Endothelial cell (in vitro differentiated cells): ENCODE results near the gene CYTH3. TPM values are rescaled to one million over a fixed set of nuclear protein-coding genes. Genes with fewer than 3 reads are reported as not detected.
A peak's percentile ranks its signal among the peaks of the same experiment; 100 is the strongest.
"Not testable (repeated sequence)": the region's sequence is repeated elsewhere in the genome, so short reads cannot be mapped to it uniquely, and the experiment has no call there.

ENCODE experiments used
- DNase-seq: peaks from one replicate; pipeline ENCODE4 v3.0.0; 2021; ENCODE audit warnings: low spot score
- H3K27ac Mint-ChIP-seq: one replicate; pipeline ENCODE4 v1.8.0; 2021; ENCODE audit warnings: mixed read lengths, inconsistent platforms; ENCODE audit not compliant: unreplicated experiment
- H3K27me3 Mint-ChIP-seq: one replicate; pipeline ENCODE4 v1.8.0; 2021; ENCODE audit warnings: mild to moderate bottlenecking, moderate library complexity, mixed read lengths, inconsistent platforms; ENCODE audit not compliant: unreplicated experiment
- H3K36me3 Mint-ChIP-seq: one replicate; pipeline ENCODE4 v1.8.0; 2021; ENCODE audit warnings: mild to moderate bottlenecking, low read depth, mixed read lengths, inconsistent platforms; ENCODE audit not compliant: unreplicated experiment
- H3K4me1 Mint-ChIP-seq: one replicate; pipeline ENCODE4 v1.8.0; 2021; ENCODE audit warnings: mild to moderate bottlenecking, mixed read lengths, inconsistent platforms; ENCODE audit not compliant: unreplicated experiment
- H3K4me3 Mint-ChIP-seq: one replicate; pipeline ENCODE4 v1.8.0; 2021; ENCODE audit warnings: mild to moderate bottlenecking, mixed read lengths, inconsistent platforms; ENCODE audit not compliant: unreplicated experiment
- H3K9me3 Mint-ChIP-seq: one replicate; pipeline ENCODE4 v1.8.0; 2021; ENCODE audit warnings: mixed read lengths, inconsistent platforms; ENCODE audit not compliant: unreplicated experiment
- total RNA-seq: library from RNA; stranded (reverse); fragmentation: NEBNext Ultra II Directional; extraction: Animal tissue kit (Norgen Biotek cat#: 25700); gene quantifications from one replicate; pipeline ENCODE4 v1.2.1, GENCODE V29; 2021; ENCODE audit not compliant: unreplicated experiment
- TF ChIP-seq, protein P1 (sequence below): fragments of 200-600 bp; sonication (generic); IDR thresholded peaks from one replicate; pipeline ENCODE4 v1.5.0; 2021; ENCODE audit warnings: antibody characterized with exemption; ENCODE audit not compliant: unreplicated experiment

Gene CYTH3
- total RNA-seq, 1 donor from 2014 or later = 24.3 TPM

DNA sequence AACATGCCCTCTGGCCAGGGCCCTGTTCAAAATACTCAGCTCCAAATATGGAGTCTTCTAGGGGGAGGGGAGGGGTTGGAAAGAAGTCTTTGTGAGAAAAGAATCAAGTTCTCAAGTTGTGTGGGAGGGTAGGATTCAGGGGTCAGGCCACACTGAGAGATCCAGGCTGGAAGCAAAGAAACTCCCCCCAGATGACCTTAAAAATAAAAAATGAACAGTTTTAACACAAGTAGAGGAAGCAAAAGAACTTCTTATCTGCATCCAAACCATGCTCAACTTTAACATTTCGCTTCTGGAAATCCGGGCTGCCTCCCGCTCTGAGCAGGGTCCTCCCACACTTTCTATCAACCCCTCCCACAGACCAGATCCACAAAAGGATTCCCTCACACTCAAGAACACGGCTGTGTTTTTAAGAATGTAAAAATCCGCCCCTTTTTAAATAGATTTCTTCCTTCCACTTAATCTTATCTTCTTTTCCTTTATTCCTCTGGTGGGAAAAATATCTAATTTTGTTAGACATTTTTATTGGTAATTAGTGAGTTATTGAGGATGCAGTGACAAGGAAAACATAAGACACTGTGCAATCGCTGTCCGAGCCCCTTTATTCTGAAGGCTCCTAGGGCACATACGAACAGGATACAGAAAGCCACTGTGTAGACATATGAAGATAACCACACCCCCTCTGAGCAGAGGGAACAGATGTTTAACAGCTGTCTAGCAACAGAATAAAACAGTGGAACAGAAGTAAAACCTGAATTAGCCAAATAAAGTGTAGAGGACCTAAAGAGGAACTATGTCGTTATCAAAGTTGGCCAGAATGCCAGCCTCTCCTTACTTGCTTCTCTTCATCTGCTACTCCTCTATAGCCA lies 43.8 kb downstream of the CYTH3 start:
- DNase-seq = no peak
- peaks cover 26% of the 10 kb centered on the region for H3K4me1 Mint-ChIP-seq

DNA sequence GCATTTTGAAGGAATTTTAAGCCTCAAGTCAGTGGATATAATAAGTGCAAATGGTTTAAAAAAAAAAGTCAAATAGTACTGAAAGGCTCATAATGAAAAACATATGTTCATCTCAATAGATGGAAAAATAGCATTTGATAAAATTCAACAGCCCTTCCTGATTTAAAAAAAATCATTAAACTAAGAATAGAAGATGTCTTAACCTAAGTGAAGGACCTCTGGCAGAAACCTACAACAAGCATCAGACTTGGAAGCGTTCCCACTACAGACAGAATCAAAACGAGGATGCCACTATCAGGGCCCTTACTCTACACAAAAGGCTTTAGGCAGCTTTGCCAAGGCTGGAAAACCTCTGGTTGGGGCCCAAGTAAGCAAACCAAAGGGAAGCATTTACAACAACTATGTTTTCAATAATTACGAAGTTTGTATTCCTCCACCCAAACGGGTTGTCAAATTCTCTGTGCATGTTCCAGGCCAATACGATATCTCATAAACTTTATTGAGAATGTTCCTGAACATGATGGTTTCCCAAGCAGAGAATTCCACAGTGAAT lies 45.1 kb downstream of the CYTH3 start:
- H3K4me3 Mint-ChIP-seq = no peak overlapping the region
- peaks cover 17% of the 10 kb centered on the region for H3K4me1 Mint-ChIP-seq
- DNase-seq = no peak
- no peaks in the 10 kb centered on the region for H3K36me3 Mint-ChIP-seq
- peaks cover 2% of the 10 kb centered on the region for H3K27me3 Mint-ChIP-seq
- TF ChIP-seq, protein P1, sequence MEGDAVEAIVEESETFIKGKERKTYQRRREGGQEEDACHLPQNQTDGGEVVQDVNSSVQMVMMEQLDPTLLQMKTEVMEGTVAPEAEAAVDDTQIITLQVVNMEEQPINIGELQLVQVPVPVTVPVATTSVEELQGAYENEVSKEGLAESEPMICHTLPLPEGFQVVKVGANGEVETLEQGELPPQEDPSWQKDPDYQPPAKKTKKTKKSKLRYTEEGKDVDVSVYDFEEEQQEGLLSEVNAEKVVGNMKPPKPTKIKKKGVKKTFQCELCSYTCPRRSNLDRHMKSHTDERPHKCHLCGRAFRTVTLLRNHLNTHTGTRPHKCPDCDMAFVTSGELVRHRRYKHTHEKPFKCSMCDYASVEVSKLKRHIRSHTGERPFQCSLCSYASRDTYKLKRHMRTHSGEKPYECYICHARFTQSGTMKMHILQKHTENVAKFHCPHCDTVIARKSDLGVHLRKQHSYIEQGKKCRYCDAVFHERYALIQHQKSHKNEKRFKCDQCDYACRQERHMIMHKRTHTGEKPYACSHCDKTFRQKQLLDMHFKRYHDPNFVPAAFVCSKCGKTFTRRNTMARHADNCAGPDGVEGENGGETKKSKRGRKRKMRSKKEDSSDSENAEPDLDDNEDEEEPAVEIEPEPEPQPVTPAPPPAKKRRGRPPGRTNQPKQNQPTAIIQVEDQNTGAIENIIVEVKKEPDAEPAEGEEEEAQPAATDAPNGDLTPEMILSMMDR = no peak
- H3K9me3 Mint-ChIP-seq = no peaks in the 10 kb centered on the region
- H3K27ac Mint-ChIP-seq = no peak overlapping the region

More for the DNA sequence above, 43.8 kb downstream of the CYTH3 start:
- H3K27me3 Mint-ChIP-seq = peaks cover 2% of the 10 kb centered on the region
- no peaks in the 10 kb centered on the region for H3K36me3 Mint-ChIP-seq
- TF ChIP-seq, protein P1 = no peak
- peak overlapping the region; percentile 65 for H3K27ac Mint-ChIP-seq
- H3K4me3 Mint-ChIP-seq = no peak overlapping the region
- H3K9me3 Mint-ChIP-seq = no peaks in the 10 kb centered on the region

DNA sequence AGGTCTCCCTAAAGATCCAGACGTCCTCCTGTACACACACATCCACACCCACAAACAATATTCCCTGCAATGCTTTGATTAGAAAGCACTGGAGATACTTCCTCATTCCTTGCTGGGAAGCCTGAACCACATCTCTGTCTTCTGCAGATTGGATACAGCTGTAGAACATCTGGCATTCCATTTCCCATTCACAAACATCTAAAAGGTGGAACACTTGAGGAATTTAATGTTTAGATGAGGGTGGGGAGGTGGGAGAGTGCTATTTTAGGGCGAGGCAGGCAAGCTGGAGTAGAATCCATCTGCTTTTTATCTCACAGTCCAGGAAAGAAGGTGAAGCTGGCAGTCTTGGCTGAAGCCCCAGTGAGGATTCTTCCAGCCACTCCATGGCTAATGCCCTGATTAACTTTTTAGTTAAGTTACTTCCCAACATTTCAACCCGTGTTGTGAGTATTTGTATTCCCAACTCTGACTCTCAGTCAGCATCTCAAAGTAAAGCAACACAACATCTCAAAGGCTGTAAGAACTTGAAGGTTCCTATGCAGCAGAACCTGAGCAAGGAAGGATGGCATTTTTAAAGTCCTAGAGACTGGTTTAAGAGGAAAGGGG lies 46.1 kb downstream of the CYTH3 start:
- Mint-ChIP-seq H3K27ac (no peak overlapping the region), H3K4me1 (peaks cover 12% of the 10 kb centered on the region), H3K27me3 (peaks cover 2% of the 10 kb centered on the region), H3K36me3 (no peaks in the 10 kb centered on the region), H3K9me3 (no peaks in the 10 kb centered on the region), H3K4me3 (no peak overlapping the region)
- DNase-seq = no peak
- TF ChIP-seq, protein P1 = no peak

DNA sequence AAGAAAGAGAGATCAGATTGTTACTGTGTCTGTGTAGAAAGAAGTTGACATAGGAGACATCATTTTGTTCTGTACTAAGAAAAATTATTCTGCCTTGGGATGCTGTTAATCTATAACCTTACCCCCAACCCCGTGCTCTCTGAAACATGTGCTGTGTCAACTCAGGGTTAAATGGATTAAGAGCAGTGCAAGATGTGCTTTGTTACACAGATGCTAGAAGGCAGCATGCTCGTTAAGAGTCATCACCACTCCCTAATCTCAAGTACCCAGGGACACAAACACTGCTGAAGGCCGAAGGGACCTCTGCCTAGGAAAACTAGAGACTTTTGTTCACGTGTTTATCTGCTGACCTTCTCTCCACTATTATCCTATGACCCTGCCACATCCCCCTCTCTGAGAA lies 49.0 kb downstream of the CYTH3 start:
- H3K4me1 Mint-ChIP-seq, H3K27me3 Mint-ChIP-seq, H3K36me3 Mint-ChIP-seq, DNase-seq, H3K27ac Mint-ChIP-seq, H3K9me3 Mint-ChIP-seq, H3K4me3 Mint-ChIP-seq: not testable (repeated sequence)

DNA sequence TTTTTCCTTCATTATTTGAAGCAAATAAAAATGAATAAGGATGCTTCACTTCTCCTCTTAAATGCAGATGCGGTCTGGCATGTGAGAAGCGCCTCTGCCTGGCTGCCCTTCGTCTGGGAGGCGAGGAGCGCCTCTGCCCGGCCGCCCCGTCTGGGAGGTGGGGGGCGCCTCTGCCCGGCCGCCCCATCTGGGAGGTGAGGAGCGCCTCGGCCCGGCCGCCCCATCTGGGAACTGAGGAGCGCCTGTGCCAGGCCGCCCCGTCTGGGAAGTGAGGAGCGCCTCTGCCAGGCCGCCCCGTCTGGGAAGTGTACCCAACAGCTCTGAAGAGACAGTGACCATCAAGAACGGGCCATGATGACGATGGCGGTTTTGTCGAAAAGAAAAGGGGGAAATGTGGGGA lies 49.4 kb downstream of the CYTH3 start:
- not testable (repeated sequence) for H3K9me3 Mint-ChIP-seq, H3K27me3 Mint-ChIP-seq

More for the DNA sequence above, 49.4 kb downstream of the CYTH3 start:
- DNase-seq, H3K36me3 Mint-ChIP-seq, H3K4me1 Mint-ChIP-seq, H3K27ac Mint-ChIP-seq, H3K4me3 Mint-ChIP-seq: not testable (repeated sequence)
